Thyroid gland (tissue), 4 donors: ENCODE measurements around the gene PLEKHA7. TPM values are rescaled to one million over a fixed set of nuclear protein-coding genes. Genes with fewer than 3 reads are reported as not detected.

ENCODE experiments used
- DNase-seq, 2 donors: peaks; one replicate each; pipeline ENCODE4 v3.0.0-alpha.2; 2019
- H3K27ac ChIP-seq, 3 donors: fragments of 200-600 bp; sonication (generic); 1 replicate in 2 of 3; 2 replicates in 1 of 3; pipeline ENCODE4 v1.5.1; 2016 to 2019; ENCODE audit warnings: mild to moderate bottlenecking in 1 of 3, moderate library complexity in 1 of 3
- H3K27me3 ChIP-seq: fragments of 200-600 bp; sonication (generic); one replicate; pipeline ENCODE4 v1.5.1; 2019
- H3K36me3 ChIP-seq, 2 donors: fragments of 200-600 bp; sonication (generic); one replicate each; pipeline ENCODE4 v1.5.1; 2016 to 2019
- H3K4me1 ChIP-seq, 2 donors: fragments of 200-600 bp; sonication (generic); one replicate each; pipeline ENCODE4 v1.5.1; 2017 to 2019
- H3K4me3 ChIP-seq, 3 donors: fragments of 200-600 bp; sonication (generic); replicated peaks in 1 of 3; 1 replicate in 2 of 3; 2 replicates in 1 of 3; pipeline ENCODE4 v1.5.1; 2016; ENCODE audit warnings: mild to moderate bottlenecking in 1 of 3
- H3K9me3 ChIP-seq: fragments of 200-600 bp; sonication (generic); one replicate; pipeline ENCODE4 v1.5.1; 2017
- CTCF ChIP-seq, 6 experiments: fragments of 200-600 bp in 3 of 6; fragments of 450-650 bp in 3 of 6; sonication (generic) in 3 of 6; IDR thresholded peaks; one replicate each; pipeline ENCODE4 v1.5.1; 2016 to 2019; ENCODE audit warnings: antibody characterized with exemption in 6 of 6, mild to moderate bottlenecking in 2 of 6, inconsistent platforms in 1 of 6, moderate library complexity in 1 of 6
- POLR2A ChIP-seq, 2 donors: fragments of 450-650 bp; IDR thresholded peaks; one replicate each; pipeline ENCODE4 v1.6.1; 2017; ENCODE audit warnings: antibody characterized with exemption in 2 of 2, mild to moderate bottlenecking in 2 of 2, moderate library complexity in 1 of 2
- WGBS, 2 donors: methylation state at CpG; one replicate each; pipeline ENCODE4 v1.1.5; 2017; 5-methylcytosine and 5-hydroxymethylcytosine counted together
- intact Hi-C: fragments of 100-400 bp; cut with DNase I; formaldehyde crosslinking; loops from one replicate; pipeline ENCODE4 v1.15.1; 2023
- total RNA-seq, 4 donors: library from RNA; depleted of rRNA; stranded (reverse); fragments of >200 nt; gene quantifications; one replicate each; pipeline ENCODE4 v1.2.3, GENCODE V29; 2016

PLEKHA7 gene
- total RNA-seq, 4 donors from 2014 or later, result 22.5 to 29.0 (median 23.4) TPM

- H3K4me3 ChIP-seq, result no peak overlapping the region
- intact Hi-C loops, result loop anchor here (5.0 to 10.0 kb wide), 2 partner anchors 91 to 149 kb away; no protein-coding TSS in a partner anchor
- H3K27me3 ChIP-seq, result no peaks in the 10 kb centered on the region
- peak overlapping the region in 1 of 3 donors; percentile 28 for H3K27ac ChIP-seq
- WGBS, 2 donors, result 85 to 92% methylated on average over 6 of the region's 6 CpGs
- H3K36me3 ChIP-seq, result no peaks in the 10 kb centered on the region
- DNase-seq, result no peak
- H3K9me3 ChIP-seq, result no peaks in the 10 kb centered on the region
- TF ChIP-seq POLR2A (IDR thresholded peaks at IDR 0.05) (no peak), CTCF (IDR thresholded peaks at IDR 0.05) (no peak)
- H3K4me1 ChIP-seq, result peaks cover 49 to 64% of the 10 kb centered on the region in 2 donors
These were observed 228.1 kb downstream of the PLEKHA7 start for GRCh38 chr11:16786131-16786530.

- intact Hi-C loops, result loop anchor here (5.0 to 10.0 kb wide), 2 partner anchors 92 to 149 kb away; no protein-coding TSS in a partner anchor
- H3K27ac ChIP-seq, result peak overlapping the region in 1 of 3 donors; percentile 33
These were observed 228.6 kb downstream of the PLEKHA7 start for GRCh38 chr11:16785520-16786128.

GRCh38 chr11:16784666-16785065 lies 229.5 kb downstream of the PLEKHA7 start:
- no peak for TF ChIP-seq POLR2A (IDR thresholded peaks at IDR 0.05)
- TF ChIP-seq CTCF (IDR thresholded peaks at IDR 0.05), result no peak
- H3K4me3 ChIP-seq, result no peak overlapping the region
- H3K27ac ChIP-seq, result peak overlapping the region in 1 of 3 donors; percentile 33

More at GRCh38 chr11:16785520-16786128, 228.6 kb downstream of the PLEKHA7 start:
- H3K9me3 ChIP-seq, result no peaks in the 10 kb centered on the region
- H3K4me1 ChIP-seq, result peaks cover 44 to 59% of the 10 kb centered on the region in 2 donors
- H3K4me3 ChIP-seq, result no peak overlapping the region
- 31 to 36% methylated on average over 7 of the region's 7 CpGs for WGBS, 2 donors
- no peaks in the 10 kb centered on the region for H3K36me3 ChIP-seq
- TF ChIP-seq CTCF (IDR thresholded peaks at IDR 0.05) (peak; percentile 67 to 91 (median 76)), POLR2A (IDR thresholded peaks at IDR 0.05) (no peak)
- peak; percentile 76 to 79 for DNase-seq
- H3K27me3 ChIP-seq, result no peaks in the 10 kb centered on the region

GRCh38 chr11:16784097-16784496 lies 230.1 kb downstream of the PLEKHA7 start:
- no peak for TF ChIP-seq CTCF (IDR thresholded peaks at IDR 0.05)
- TF ChIP-seq POLR2A (IDR thresholded peaks at IDR 0.05), result no peak
- H3K4me1 ChIP-seq, result peaks cover 29 to 44% of the 10 kb centered on the region in 2 donors
- no peak overlapping the region for H3K27ac ChIP-seq
- intact Hi-C loops, result loop anchor here (5.0 to 10.0 kb wide), 2 partner anchors 151 to 283 kb away; no protein-coding TSS in a partner anchor
- WGBS, 2 donors, result 77 to 97% methylated on average over 2 of the region's 2 CpGs
- H3K4me3 ChIP-seq, result no peak overlapping the region
- no peaks in the 10 kb centered on the region for H3K36me3 ChIP-seq
- DNase-seq, result no peak
- no peaks in the 10 kb centered on the region for H3K27me3 ChIP-seq
- H3K9me3 ChIP-seq, result no peaks in the 10 kb centered on the region

More at GRCh38 chr11:16784666-16785065, 229.5 kb downstream of the PLEKHA7 start:
- no peak for DNase-seq
- Histone ChIP-seq H3K27me3 (no peaks in the 10 kb centered on the region), H3K9me3 (no peaks in the 10 kb centered on the region), H3K36me3 (no peaks in the 10 kb centered on the region), H3K4me1 (peaks cover 35 to 50% of the 10 kb centered on the region in 2 donors)
- intact Hi-C loops, result loop anchor here (5.0 to 10.0 kb wide), 3 partner anchors 93 to 283 kb away; no protein-coding TSS in a partner anchor
- WGBS, 2 donors, result 82 to 89% methylated on average over 2 of the region's 2 CpGs

- H3K36me3 ChIP-seq, result no peaks in the 10 kb centered on the region
- 93 to 95% methylated on average over 15 to 17 of the region's 22 CpGs for WGBS, 2 donors
- DNase-seq, result no peak
- intact Hi-C loops, result loop anchor here (5.0 to 10.0 kb wide), 2 partner anchors 151 to 284 kb away; no protein-coding TSS in a partner anchor
- H3K4me3 ChIP-seq, result no peak overlapping the region
- no peak for TF ChIP-seq CTCF (IDR thresholded peaks at IDR 0.05)
- TF ChIP-seq POLR2A (IDR thresholded peaks at IDR 0.05), result no peak
- no peaks in the 10 kb centered on the region for H3K27me3 ChIP-seq
- no peak overlapping the region for H3K27ac ChIP-seq
- no peaks in the 10 kb centered on the region for H3K9me3 ChIP-seq
- peaks cover 24 to 36% of the 10 kb centered on the region in 2 donors for H3K4me1 ChIP-seq
These were observed 230.9 kb downstream of the PLEKHA7 start for GRCh38 chr11:16783321-16783801.
